NCI-H82 treated with DMSO at 0.1 percent for 48 hours (cell line): ENCODE data around the gene CUX1.
A peak's percentile ranks its signal among the peaks of the same experiment; 100 is the strongest.
"Not testable (repeated sequence)": the region's sequence is repeated elsewhere in the genome, so short reads cannot be mapped to it uniquely, and the experiment has no call there.

Experiments
- DNase-seq: peaks from one replicate; lab custom pipeline; 2025; ENCODE audit not compliant: unreplicated experiment; lab: John Stamatoyannopoulos, UW

The CUX1 gene

GRCh38 chr7:101869026-101869900, 51.8 kb downstream of the CUX1 start:
- DNase-seq = no peak

- DNase-seq = no peak
Measured at GRCh38 chr7:101869901-101870290, 52.5 kb downstream of the CUX1 start.

GRCh38 chr7:101870361-101871062, 53.1 kb downstream of the CUX1 start:
- peak; percentile 12 for DNase-seq

- no peak for DNase-seq
Measured at GRCh38 chr7:101871351-101871750, 53.9 kb downstream of the CUX1 start.

- DNase-seq = no peak
Measured at GRCh38 chr7:101874028-101874427, 56.6 kb downstream of the CUX1 start.

GRCh38 chr7:101875283-101875846, 57.9 kb downstream of the CUX1 start:
- no peak for DNase-seq

- no peak for DNase-seq
Measured at GRCh38 chr7:101877882-101878591, 60.6 kb downstream of the CUX1 start.

- no peak for DNase-seq
Measured at GRCh38 chr7:101878938-101879337, 61.5 kb downstream of the CUX1 start.

- no peak for DNase-seq
Measured at GRCh38 chr7:101879565-101879964, 62.1 kb downstream of the CUX1 start.

- DNase-seq = no peak
Measured at GRCh38 chr7:101880282-101881054, 63.0 kb downstream of the CUX1 start.

GRCh38 chr7:101882005-101882421, 64.6 kb downstream of the CUX1 start:
- DNase-seq = no peak

DNA sequence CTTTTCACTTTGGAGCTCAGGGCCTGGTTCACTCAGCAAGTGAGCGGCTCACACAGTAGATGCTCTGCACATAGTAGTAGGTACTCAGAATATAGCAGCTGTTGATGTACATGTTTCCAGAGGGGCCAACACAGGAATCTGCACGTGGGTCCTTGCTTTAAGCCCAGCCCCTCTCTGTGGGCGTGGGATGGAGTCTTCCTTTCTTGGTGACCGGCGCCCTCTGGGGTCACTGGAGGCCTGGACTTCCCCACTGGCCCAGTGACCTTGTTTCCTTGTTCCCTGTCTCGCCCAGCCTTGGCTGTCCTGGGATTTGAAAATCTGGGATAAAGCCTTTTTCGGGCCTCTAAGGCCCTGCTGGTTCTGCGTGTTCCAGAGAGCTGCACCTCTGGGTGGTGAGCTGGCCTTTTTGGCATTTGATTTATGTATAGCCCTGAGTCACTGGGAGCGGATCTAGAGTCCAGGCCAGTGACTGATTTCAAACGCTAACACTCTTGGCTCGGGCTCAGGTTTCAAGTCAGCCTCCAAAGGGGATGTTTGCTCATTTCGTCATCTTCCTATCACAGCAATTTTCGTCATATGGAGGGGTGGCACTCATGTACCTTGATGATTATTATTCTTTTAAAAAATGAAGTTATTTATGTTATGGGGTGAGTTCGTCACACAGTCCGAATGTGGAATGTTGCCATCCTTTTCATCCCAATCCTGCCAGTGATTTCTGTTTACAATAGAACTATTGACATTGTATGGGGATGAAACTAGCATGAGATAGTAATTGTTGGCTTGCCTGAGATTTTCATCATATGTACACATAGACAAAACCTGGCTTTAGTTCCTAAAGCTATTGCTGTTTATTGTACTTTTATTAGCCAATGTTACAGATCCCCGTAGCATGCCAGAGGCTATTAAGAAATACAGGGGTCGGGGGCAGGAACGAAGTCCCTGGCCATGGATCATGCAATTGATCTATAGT, 65.5 kb downstream of the CUX1 start:
- DNase-seq = no peak

- DNase-seq = no peak
Measured at GRCh38 chr7:101884671-101885596, 67.5 kb downstream of the CUX1 start.

- DNase-seq = no peak
Measured at GRCh38 chr7:101885597-101885955, 68.2 kb downstream of the CUX1 start.

GRCh38 chr7:101887352-101887751, 69.9 kb downstream of the CUX1 start:
- not testable (repeated sequence) for DNase-seq

GRCh38 chr7:101888564-101888963, 71.1 kb downstream of the CUX1 start:
- DNase-seq = not testable (repeated sequence)

GRCh38 chr7:101890749-101891523, 73.5 kb downstream of the CUX1 start:
- DNase-seq = no peak
